Activated B cell treated with CpG ODN at 0.5 μM for 24 hours (primary cell): ENCODE data around the gene NGEF. TPM values are rescaled to one million over a fixed set of nuclear protein-coding genes. Genes with fewer than 3 reads are reported as not detected.
"Not testable (repeated sequence)": the region's sequence is repeated elsewhere in the genome, so short reads cannot be mapped to it uniquely, and the experiment has no call there.

Source experiments
- ATAC-seq: fragments of 200-7000 bp; cut with Tn5 transposase; one replicate; pipeline ENCODE4 v1.10.0; 2021; ENCODE audit warnings: low read depth, mild to moderate bottlenecking, moderate library complexity
- CTCF ChIA-PET: fragments of 350-600 bp; sonication (Branson Sonifier 250); formaldehyde crosslinking; loops from one replicate; lab custom pipeline; 2021; ENCODE audit warnings: antibody characterized with exemption; lab: Charles Lee
- POLR2A ChIA-PET: fragments of 350-600 bp; sonication (Branson Sonifier 250); formaldehyde crosslinking; loops from one replicate; lab custom pipeline; 2021; ENCODE audit warnings: antibody characterized with exemption; lab: Charles Lee
- DNase-seq: peaks from one replicate; pipeline ENCODE4 v3.0.0; 2022
- H3K27ac Mint-ChIP-seq: one replicate; pipeline ENCODE4 v1.8.0; 2020; ENCODE audit warnings: mixed read lengths
- H3K27me3 Mint-ChIP-seq: one replicate; pipeline ENCODE4 v1.8.0; 2021; ENCODE audit warnings: mixed read lengths
- H3K36me3 Mint-ChIP-seq: one replicate; pipeline ENCODE4 v1.8.0; 2021; ENCODE audit warnings: low read depth, mixed read lengths
- H3K4me1 Mint-ChIP-seq: one replicate; pipeline ENCODE4 v1.8.0; 2021; ENCODE audit warnings: mixed read lengths
- H3K4me3 Mint-ChIP-seq: one replicate; pipeline ENCODE4 v1.8.0; 2020; ENCODE audit warnings: mild to moderate bottlenecking, mixed read lengths
- H3K9me3 Mint-ChIP-seq: one replicate; pipeline ENCODE4 v1.8.0; 2020; ENCODE audit warnings: mixed read lengths
- CTCF ChIP-seq: fragments of 200-600 bp; IDR thresholded peaks from one replicate; pipeline ENCODE4 v1.8.0; 2022; ENCODE audit warnings: antibody characterized with exemption, mild to moderate bottlenecking
- intact Hi-C: fragments of 100-400 bp; cut with micrococcal nuclease; formaldehyde crosslinking; loops from one replicate; pipeline ENCODE4 v1.15.1; 2024
- total RNA-seq: library from RNA; stranded (reverse); gene quantifications from 2 replicates; pipeline ENCODE4 v1.2.3, GENCODE V29; 2022

Gene NGEF
- total RNA-seq, 1 donor from 2014 or later, result not detected

GRCh38 chr2:232910376-232910775 is 102.7 kb downstream of the NGEF start:
- DNase-seq, result no peak
- Mint-ChIP-seq H3K36me3 (peaks cover 2% of the 10 kb centered on the region), H3K4me1 (no peaks in the 10 kb centered on the region), H3K4me3 (no peak overlapping the region), H3K9me3 (peaks cover 26% of the 10 kb centered on the region), H3K27ac (no peak overlapping the region), H3K27me3 (peaks cover 29% of the 10 kb centered on the region)
- intact Hi-C loops, result no loop called here
- ChIA-PET POLR2A (no interaction called here), CTCF (no interaction called here)
- TF ChIP-seq CTCF, result no peak
- ATAC-seq, result no peak

GRCh38 chr2:232908695-232909094 is 104.4 kb downstream of the NGEF start:
- POLR2A ChIA-PET, result no interaction called here
- Mint-ChIP-seq H3K4me3 (no peak overlapping the region), H3K27me3 (peaks cover 23% of the 10 kb centered on the region), H3K27ac (no peak overlapping the region), H3K4me1 (no peaks in the 10 kb centered on the region), H3K36me3 (peaks cover 2% of the 10 kb centered on the region), H3K9me3 (peaks cover 26% of the 10 kb centered on the region)
- TF ChIP-seq CTCF, result no peak
- ATAC-seq (no peak), DNase-seq (no peak)
- intact Hi-C loops, result no loop called here
- CTCF ChIA-PET, result no interaction called here

- POLR2A ChIA-PET, H3K4me3 Mint-ChIP-seq, CTCF ChIA-PET, H3K4me1 Mint-ChIP-seq, ATAC-seq, H3K27ac Mint-ChIP-seq, DNase-seq, intact Hi-C loops, H3K36me3 Mint-ChIP-seq: not testable (repeated sequence)
- Mint-ChIP-seq H3K27me3 (peaks cover 20% of the 10 kb centered on the region), H3K9me3 (peaks cover 21% of the 10 kb centered on the region)
Observed at GRCh38 chr2:232907718-232908085, 105.4 kb downstream of the NGEF start.

GRCh38 chr2:232906867-232907717 is 106.0 kb downstream of the NGEF start:
- intact Hi-C loops, CTCF ChIA-PET, ATAC-seq, DNase-seq, H3K27ac Mint-ChIP-seq, H3K36me3 Mint-ChIP-seq, H3K4me3 Mint-ChIP-seq, POLR2A ChIA-PET, H3K4me1 Mint-ChIP-seq: not testable (repeated sequence)
- Mint-ChIP-seq H3K27me3 (peaks cover 17% of the 10 kb centered on the region), H3K9me3 (peaks cover 17% of the 10 kb centered on the region)

GRCh38 chr2:232903989-232904388 is 109.1 kb downstream of the NGEF start:
- H3K36me3 Mint-ChIP-seq, result no peaks in the 10 kb centered on the region
- ATAC-seq (no peak), DNase-seq (no peak)
- no peak overlapping the region for H3K27ac Mint-ChIP-seq
- H3K4me3 Mint-ChIP-seq, result no peak overlapping the region
- no peaks in the 10 kb centered on the region for H3K4me1 Mint-ChIP-seq
- H3K9me3 Mint-ChIP-seq, result no peaks in the 10 kb centered on the region
- POLR2A ChIA-PET, result no interaction called here
- no peak for TF ChIP-seq CTCF
- CTCF ChIA-PET, result no interaction called here
- intact Hi-C loops, result no loop called here
- peaks cover 3% of the 10 kb centered on the region for H3K27me3 Mint-ChIP-seq

GRCh38 chr2:232901736-232902578 is 111.1 kb downstream of the NGEF start:
- intact Hi-C loops, result no loop called here
- Mint-ChIP-seq H3K27me3 (no peaks in the 10 kb centered on the region), H3K27ac (no peak overlapping the region), H3K36me3 (no peaks in the 10 kb centered on the region), H3K9me3 (no peaks in the 10 kb centered on the region), H3K4me3 (no peak overlapping the region), H3K4me1 (no peaks in the 10 kb centered on the region)
- no peak for TF ChIP-seq CTCF
- ATAC-seq (no peak), DNase-seq (no peak)
- CTCF ChIA-PET, result no interaction called here
- POLR2A ChIA-PET, result no interaction called here
